ENCODE measurements around the gene IL1RAPL1.

The IL1RAPL1 gene

GRCh38 chrX:28586286-28586685 is 960 bp upstream of the IL1RAPL1 start:
- H3K9me3 Mint-ChIP-seq, result no peaks in the 10 kb centered on the region

GRCh38 chrX:28589046-28589445 is 1.8 kb downstream of the IL1RAPL1 start:
- Mint-ChIP-seq H3K9me3 (no peaks in the 10 kb centered on the region), H3K36me3 (ENCODE audit: low read depth) (no peaks in the 10 kb centered on the region), H3K27ac (no peak overlapping the region), H3K4me3 (no peak overlapping the region), H3K4me1 (peaks cover 17% of the 10 kb centered on the region), H3K27me3 (ENCODE audit: low read depth, poor library complexity) (no peaks in the 10 kb centered on the region)
- no peak for TF ChIP-seq CTCF (IDR thresholded peaks at IDR 0.05)
- DNase-seq, result no peak

More at GRCh38 chrX:28586286-28586685, 960 bp upstream of the IL1RAPL1 start:
- Mint-ChIP-seq H3K27me3 (ENCODE audit: low read depth, poor library complexity) (no peaks in the 10 kb centered on the region), H3K36me3 (ENCODE audit: low read depth) (no peaks in the 10 kb centered on the region), H3K4me1 (peaks cover 11% of the 10 kb centered on the region), H3K4me3 (no peak overlapping the region), H3K27ac (peak overlapping the region; percentile 47)
- peak; percentile 62 for DNase-seq
- no peak for TF ChIP-seq CTCF (IDR thresholded peaks at IDR 0.05)

GRCh38 chrX:28590396-28590795 is 3.1 kb downstream of the IL1RAPL1 start:
- no peak for TF ChIP-seq CTCF (IDR thresholded peaks at IDR 0.05)
- no peaks in the 10 kb centered on the region for H3K9me3 Mint-ChIP-seq
- H3K4me1 Mint-ChIP-seq, result peaks cover 17% of the 10 kb centered on the region
- H3K4me3 Mint-ChIP-seq, result no peak overlapping the region
- no peak for DNase-seq
- H3K27me3 Mint-ChIP-seq (ENCODE audit: low read depth, poor library complexity), result no peaks in the 10 kb centered on the region
- no peaks in the 10 kb centered on the region for H3K36me3 Mint-ChIP-seq (ENCODE audit: low read depth)
- H3K27ac Mint-ChIP-seq, result no peak overlapping the region

- Mint-ChIP-seq H3K27ac (no peak overlapping the region), H3K4me1 (peaks cover 17% of the 10 kb centered on the region), H3K9me3 (no peaks in the 10 kb centered on the region), H3K36me3 (ENCODE audit: low read depth) (no peaks in the 10 kb centered on the region), H3K27me3 (ENCODE audit: low read depth, poor library complexity) (no peaks in the 10 kb centered on the region), H3K4me3 (peak overlapping the region; percentile 24)
- no peak for TF ChIP-seq CTCF (IDR thresholded peaks at IDR 0.05)
- DNase-seq, result no peak
Measured at GRCh38 chrX:28591542-28591941, 4.3 kb downstream of the IL1RAPL1 start.

- H3K4me1 Mint-ChIP-seq, result peaks cover 17% of the 10 kb centered on the region
- no peaks in the 10 kb centered on the region for H3K27me3 Mint-ChIP-seq (ENCODE audit: low read depth, poor library complexity)
- DNase-seq, result no peak
- no peak overlapping the region for H3K27ac Mint-ChIP-seq
- no peak overlapping the region for H3K4me3 Mint-ChIP-seq
- TF ChIP-seq CTCF (IDR thresholded peaks at IDR 0.05), result no peak
- no peaks in the 10 kb centered on the region for H3K36me3 Mint-ChIP-seq (ENCODE audit: low read depth)
- no peaks in the 10 kb centered on the region for H3K9me3 Mint-ChIP-seq
Measured at GRCh38 chrX:28595346-28595745, 8.1 kb downstream of the IL1RAPL1 start.

- Mint-ChIP-seq H3K4me1 (no peaks in the 10 kb centered on the region), H3K27ac (no peak overlapping the region), H3K27me3 (ENCODE audit: low read depth, poor library complexity) (no peaks in the 10 kb centered on the region), H3K9me3 (no peaks in the 10 kb centered on the region), H3K4me3 (no peak overlapping the region), H3K36me3 (ENCODE audit: low read depth) (no peaks in the 10 kb centered on the region)
- TF ChIP-seq CTCF (IDR thresholded peaks at IDR 0.05), result no peak
- DNase-seq, result no peak
Measured at GRCh38 chrX:28599957-28600356, 12.7 kb downstream of the IL1RAPL1 start.
